MCF 10A (cell line): ENCODE results near the gene RBP5. TPM values are rescaled to one million over a fixed set of nuclear protein-coding genes. Genes with fewer than 3 reads are reported as not detected.

Experiments
- BruUV-seq: library from RNA; stranded (reverse); fragments of 400-500 nt; replicated peaks from 2 replicates; lab custom pipeline; 2021; lab: Mats Ljungman, UMichigan
- CTCF ChIA-PET: fragments of 300-600 bp; sonication (Branson Sonifier 250); formaldehyde crosslinking; extraction: SDS; loops from one replicate; lab custom pipeline; 2021; ENCODE audit warnings: antibody characterized with exemption, inconsistent platforms; lab: Yijun Ruan, JAX
- POLR2A ChIA-PET: fragments of 300-600, 350-650 bp; sonication (Branson Sonifier 250); formaldehyde crosslinking; extraction: SDS; loops from one replicate; lab custom pipeline; 2020; ENCODE audit warnings: antibody characterized with exemption, inconsistent platforms; lab: Yijun Ruan, JAX
- DNase-seq: peaks from one replicate; pipeline ENCODE4 v3.0.0-alpha.2; 2018; ENCODE audit not compliant: unreplicated experiment
- H3K27ac Mint-ChIP-seq: one replicate; pipeline ENCODE4 v1.8.0; 2022; ENCODE audit warnings: mild to moderate bottlenecking, low read depth, mixed read lengths; ENCODE audit not compliant: unreplicated experiment
- H3K27me3 Mint-ChIP-seq: one replicate; pipeline ENCODE4 v1.8.0; 2022; ENCODE audit warnings: mixed read lengths; ENCODE audit not compliant: insufficient read depth, unreplicated experiment
- H3K36me3 Mint-ChIP-seq: one replicate; pipeline ENCODE4 v1.8.0; 2022; ENCODE audit warnings: mild to moderate bottlenecking, moderate library complexity, mixed read lengths; ENCODE audit not compliant: insufficient read depth, unreplicated experiment
- H3K4me1 Mint-ChIP-seq: one replicate; pipeline ENCODE4 v1.8.0; 2022; ENCODE audit warnings: mixed read lengths; ENCODE audit not compliant: insufficient read depth, unreplicated experiment
- H3K4me3 Mint-ChIP-seq: one replicate; pipeline ENCODE4 v1.8.0; 2022; ENCODE audit warnings: mild to moderate bottlenecking, moderate library complexity, mixed read lengths; ENCODE audit not compliant: unreplicated experiment
- H3K9me3 Mint-ChIP-seq: one replicate; pipeline ENCODE4 v1.8.0; 2022; ENCODE audit warnings: mixed read lengths; ENCODE audit not compliant: unreplicated experiment
- CTCF ChIP-seq: fragments of 200-600 bp; IDR thresholded peaks from one replicate; pipeline ENCODE4 v1.8.0; 2022; ENCODE audit warnings: antibody characterized with exemption, mild to moderate bottlenecking; ENCODE audit not compliant: unreplicated experiment
- intact Hi-C: fragments of 100-400 bp; cut with micrococcal nuclease; formaldehyde crosslinking; loops from 2 replicates; pipeline ENCODE4 v1.14.1; 2022
- total RNA-seq: library from RNA; stranded (reverse); gene quantifications from 2 replicates; pipeline ENCODE4 v1.2.3, GENCODE V29; 2022

RBP5 gene
- total RNA-seq, 1 experiment from 2014 or later: not detected

GRCh38 chr12:7100239-7100638 lies 28.4 kb downstream of the RBP5 start:
- Mint-ChIP-seq H3K27me3 (no peaks in the 10 kb centered on the region), H3K36me3 (peaks cover 73% of the 10 kb centered on the region), H3K4me1 (peaks cover 19% of the 10 kb centered on the region), H3K9me3 (no peaks in the 10 kb centered on the region), H3K4me3 (no peak overlapping the region), H3K27ac (no peak overlapping the region)
- TF ChIP-seq CTCF: no peak
- ChIA-PET CTCF (interaction anchor here (1.4 to 1.7 kb wide), 2 partner anchors 8 to 13 kb away, joined by 6 to 9 read pairs; no protein-coding TSS in a partner anchor), POLR2A (interaction anchor here (0.5 to 0.6 kb wide), 2 partner anchors 75 to 78 kb away, joined by 3 read pairs; no protein-coding TSS in a partner anchor)
- no peak for DNase-seq
- BruUV-seq: no TSS peak
- intact Hi-C loops: no loop called here

GRCh38 chr12:7099290-7099996 lies 29.2 kb downstream of the RBP5 start:
- CTCF ChIA-PET: interaction anchor here (0.6 to 1.7 kb wide), 5 partner anchors 9 to 176 kb away, joined by 3 to 9 read pairs (median 4); no protein-coding TSS in a partner anchor
- no peaks in the 10 kb centered on the region for H3K27me3 Mint-ChIP-seq
- no peak for DNase-seq
- no peaks in the 10 kb centered on the region for H3K9me3 Mint-ChIP-seq
- no peak overlapping the region for H3K4me3 Mint-ChIP-seq
- H3K27ac Mint-ChIP-seq: no peak overlapping the region
- H3K4me1 Mint-ChIP-seq: peaks cover 19% of the 10 kb centered on the region
- intact Hi-C loops: no loop called here
- POLR2A ChIA-PET: interaction anchor here (1.0 to 1.1 kb wide), 2 partner anchors 9 to 39 kb away, joined by 3 read pairs; partner anchors contain the start of gene C1S
- BruUV-seq: no TSS peak
- H3K36me3 Mint-ChIP-seq: peaks cover 78% of the 10 kb centered on the region
- TF ChIP-seq CTCF: no peak

- Mint-ChIP-seq H3K4me1 (peaks cover 15% of the 10 kb centered on the region), H3K27ac (no peak overlapping the region), H3K4me3 (no peak overlapping the region), H3K36me3 (peaks cover 58% of the 10 kb centered on the region), H3K9me3 (no peaks in the 10 kb centered on the region), H3K27me3 (no peaks in the 10 kb centered on the region)
- intact Hi-C loops: no loop called here
- TF ChIP-seq CTCF: no peak
- no TSS peak for BruUV-seq
- POLR2A ChIA-PET: interaction anchor here (0.6 to 9.4 kb wide), 4 partner anchors 11 to 153 kb away, joined by 3 to 96 read pairs (median 26); partner anchors contain the start of genes C12orf57, C1RL, C1S and RNU7-1
- CTCF ChIA-PET: interaction anchor here (0.6 to 2.8 kb wide), 4 partner anchors 14 to 386 kb away, joined by 3 to 9 read pairs (median 3); no protein-coding TSS in a partner anchor
- DNase-seq: no peak
These were observed 31.7 kb downstream of the RBP5 start for GRCh38 chr12:7096979-7097378.
